Peyer's patch (tissue), 4 donors: ENCODE results near the gene ZBTB18. TPM values are rescaled to one million over a fixed set of nuclear protein-coding genes. Genes with fewer than 3 reads are reported as not detected.
A peak's percentile ranks its signal among the peaks of the same experiment; 100 is the strongest.
"Not testable (repeated sequence)": the region's sequence is repeated elsewhere in the genome, so short reads cannot be mapped to it uniquely, and the experiment has no call there.

Source experiments
- DNase-seq, 3 donors: peaks; one replicate each; pipeline ENCODE4 v3.0.0-alpha.2; 2017 to 2019
- H3K27ac ChIP-seq, 4 donors: fragments of 200-600 bp; sonication (generic); one replicate each; pipeline ENCODE4 v1.5.1; 2016 to 2019
- H3K27me3 ChIP-seq, 2 donors: fragments of 200-600 bp; sonication (generic); one replicate each; pipeline ENCODE4 v1.5.1; 2019
- H3K36me3 ChIP-seq, 3 donors: fragments of 200-600 bp; sonication (generic); one replicate each; pipeline ENCODE4 v1.5.1; 2016 to 2019
- H3K4me1 ChIP-seq, 4 donors: fragments of 200-600 bp; sonication (generic); one replicate each; pipeline ENCODE4 v1.5.1; 2016 to 2019
- H3K4me3 ChIP-seq, 4 donors: fragments of 200-600 bp; sonication (generic); 1 replicate in 3 of 4; 2 replicates in 1 of 4; pipeline ENCODE4 v1.5.1; 2016 to 2019; ENCODE audit warnings: mild to moderate bottlenecking in 1 of 4
- H3K9me3 ChIP-seq, 4 donors: fragments of 200-600 bp; sonication (generic); one replicate each; pipeline ENCODE4 v1.5.1; 2016 to 2019; ENCODE audit warnings: mild to moderate bottlenecking in 1 of 4
- POLR2A ChIP-seq, 2 donors: fragments of 450-650 bp; IDR thresholded peaks; one replicate each; pipeline ENCODE4 v1.5.1; 2017; ENCODE audit warnings: antibody characterized with exemption in 2 of 2, mild to moderate bottlenecking in 2 of 2, moderate library complexity in 2 of 2
- total RNA-seq, 4 donors: library from RNA; depleted of rRNA; stranded (reverse); fragments of >200 nt; gene quantifications; one replicate each; pipeline ENCODE4 v1.1.0, GENCODE V29; 2016
- TF ChIP-seq, protein P1 (sequence below), 6 experiments: fragments of 450-650 bp in 4 of 6; fragments of 200-600 bp in 2 of 6; sonication (generic) in 1 of 6; IDR thresholded peaks; one replicate each; pipeline ENCODE4 v1.5.1; 2017 to 2019; ENCODE audit warnings: antibody characterized with exemption in 6 of 6, mild to moderate bottlenecking in 3 of 6, moderate library complexity in 1 of 6

The ZBTB18 gene
- total RNA-seq, 4 donors from 2014 or later, result 17.3 to 31.4 (median 22.5) TPM

DNA sequence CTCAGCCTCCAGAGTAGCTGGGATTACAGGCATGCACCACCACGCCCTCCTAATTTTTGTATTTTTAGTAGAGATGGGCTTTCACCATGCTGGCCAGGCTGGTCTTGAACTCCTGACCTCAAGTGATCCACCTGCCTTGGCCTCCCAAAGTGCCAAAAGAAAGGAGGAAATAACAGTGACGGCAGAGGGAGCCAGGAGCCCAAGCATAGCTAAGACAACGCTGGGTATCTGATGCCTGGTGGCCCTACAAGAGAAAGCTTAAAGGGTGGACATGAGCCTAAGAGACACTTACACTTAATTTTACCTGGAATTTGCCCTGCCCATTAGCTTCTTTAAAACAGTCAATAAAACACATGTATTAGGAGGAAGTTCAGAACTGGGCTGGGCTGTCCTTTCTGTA is 36.2 kb upstream of the ZBTB18 start:
- H3K9me3 ChIP-seq, H3K27ac ChIP-seq, H3K27me3 ChIP-seq, H3K4me3 ChIP-seq, H3K4me1 ChIP-seq, H3K36me3 ChIP-seq: not testable (repeated sequence)
- peak in 1 of 3 donors; percentile 55 for DNase-seq
- TF ChIP-seq, protein P1, sequence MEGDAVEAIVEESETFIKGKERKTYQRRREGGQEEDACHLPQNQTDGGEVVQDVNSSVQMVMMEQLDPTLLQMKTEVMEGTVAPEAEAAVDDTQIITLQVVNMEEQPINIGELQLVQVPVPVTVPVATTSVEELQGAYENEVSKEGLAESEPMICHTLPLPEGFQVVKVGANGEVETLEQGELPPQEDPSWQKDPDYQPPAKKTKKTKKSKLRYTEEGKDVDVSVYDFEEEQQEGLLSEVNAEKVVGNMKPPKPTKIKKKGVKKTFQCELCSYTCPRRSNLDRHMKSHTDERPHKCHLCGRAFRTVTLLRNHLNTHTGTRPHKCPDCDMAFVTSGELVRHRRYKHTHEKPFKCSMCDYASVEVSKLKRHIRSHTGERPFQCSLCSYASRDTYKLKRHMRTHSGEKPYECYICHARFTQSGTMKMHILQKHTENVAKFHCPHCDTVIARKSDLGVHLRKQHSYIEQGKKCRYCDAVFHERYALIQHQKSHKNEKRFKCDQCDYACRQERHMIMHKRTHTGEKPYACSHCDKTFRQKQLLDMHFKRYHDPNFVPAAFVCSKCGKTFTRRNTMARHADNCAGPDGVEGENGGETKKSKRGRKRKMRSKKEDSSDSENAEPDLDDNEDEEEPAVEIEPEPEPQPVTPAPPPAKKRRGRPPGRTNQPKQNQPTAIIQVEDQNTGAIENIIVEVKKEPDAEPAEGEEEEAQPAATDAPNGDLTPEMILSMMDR (IDR thresholded peaks at IDR 0.05), result peak in 3 of 6 experiments; percentile 49 to 57 (median 54)

DNA sequence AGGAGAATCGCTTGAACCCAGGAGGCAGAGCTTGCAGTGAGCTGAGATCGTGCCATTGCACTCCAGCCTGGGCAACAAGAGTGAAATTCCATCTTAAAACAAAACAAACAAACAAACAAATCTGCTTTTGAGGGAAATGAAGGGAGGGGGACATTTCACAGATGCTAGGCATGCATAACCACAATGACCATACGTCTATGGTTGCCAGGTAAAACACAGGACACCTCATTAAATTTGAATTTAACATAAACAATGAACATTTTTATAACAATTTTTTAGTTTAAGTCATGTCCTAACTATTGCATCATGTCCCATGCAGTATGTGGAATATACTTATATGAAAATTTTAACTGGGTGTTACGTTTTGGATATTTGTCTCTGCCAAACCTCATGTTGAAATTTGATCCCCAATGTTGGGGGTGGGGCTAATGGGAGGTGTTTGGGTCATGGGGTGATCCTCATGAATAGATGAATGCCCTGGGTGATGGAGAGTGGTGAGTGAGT is 31.0 kb upstream of the ZBTB18 start:
- Histone ChIP-seq H3K27ac (no peak overlapping the region), H3K9me3 (no peaks in the 10 kb centered on the region), H3K27me3 (no peaks in the 10 kb centered on the region), H3K4me3 (no peak overlapping the region), H3K4me1 (no peaks in the 10 kb centered on the region), H3K36me3 (no peaks in the 10 kb centered on the region)
- TF ChIP-seq POLR2A (IDR thresholded peaks at IDR 0.05), result no peak
- TF ChIP-seq, protein P1 (IDR thresholded peaks at IDR 0.05), result no peak
- DNase-seq, result no peak

GRCh38 chr1:244021427-244021826 is 29.7 kb upstream of the ZBTB18 start:
- H3K36me3 ChIP-seq, result no peaks in the 10 kb centered on the region
- TF ChIP-seq, protein P1 (IDR thresholded peaks at IDR 0.05), result no peak
- no peak for TF ChIP-seq POLR2A (IDR thresholded peaks at IDR 0.05)
- no peak overlapping the region for H3K4me3 ChIP-seq
- no peaks in the 10 kb centered on the region for H3K9me3 ChIP-seq
- no peaks in the 10 kb centered on the region for H3K27me3 ChIP-seq
- H3K4me1 ChIP-seq, result no peaks in the 10 kb centered on the region
- no peak for DNase-seq
- no peak overlapping the region for H3K27ac ChIP-seq

- Histone ChIP-seq H3K27ac (no peak overlapping the region), H3K36me3 (no peaks in the 10 kb centered on the region), H3K27me3 (no peaks in the 10 kb centered on the region), H3K4me1 (no peaks in the 10 kb centered on the region), H3K9me3 (no peaks in the 10 kb centered on the region), H3K4me3 (no peak overlapping the region)
- DNase-seq, result no peak
- TF ChIP-seq POLR2A (IDR thresholded peaks at IDR 0.05), result no peak
- TF ChIP-seq, protein P1 (IDR thresholded peaks at IDR 0.05), result no peak
Measured at GRCh38 chr1:244022311-244022710, 28.8 kb upstream of the ZBTB18 start.

DNA sequence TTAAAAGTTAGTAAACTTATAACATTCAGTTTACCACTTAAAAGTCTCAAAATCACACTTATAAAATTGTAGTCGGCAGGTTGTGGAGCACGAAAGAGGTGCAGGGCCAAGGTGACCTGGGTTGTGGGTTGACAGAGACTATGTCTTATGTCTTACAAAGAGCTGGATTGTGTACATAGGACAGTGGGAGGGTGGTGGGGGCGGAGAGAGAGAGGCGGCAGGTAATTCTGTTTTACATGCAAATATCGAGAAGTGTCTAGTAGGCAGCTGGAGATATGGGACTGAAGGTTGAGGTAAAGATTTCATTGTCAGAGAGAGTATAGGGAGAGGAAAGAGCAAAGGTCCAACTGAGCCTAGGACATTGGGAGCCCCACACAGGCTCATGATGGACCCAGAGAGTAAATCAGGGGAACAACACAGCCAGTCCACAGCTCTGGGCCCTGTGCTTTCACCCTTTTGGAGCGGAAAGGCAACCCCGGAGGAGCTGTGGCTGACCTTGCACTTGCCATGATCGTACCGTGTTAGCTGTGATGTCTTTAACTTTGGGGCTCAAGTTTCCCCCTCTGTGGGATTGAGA is 28.1 kb upstream of the ZBTB18 start:
- H3K27me3 ChIP-seq, result no peaks in the 10 kb centered on the region
- H3K4me1 ChIP-seq, result no peaks in the 10 kb centered on the region
- no peaks in the 10 kb centered on the region for H3K9me3 ChIP-seq
- H3K4me3 ChIP-seq, result no peak overlapping the region
- no peak for TF ChIP-seq POLR2A (IDR thresholded peaks at IDR 0.05)
- TF ChIP-seq, protein P1 (IDR thresholded peaks at IDR 0.05), result no peak
- no peaks in the 10 kb centered on the region for H3K36me3 ChIP-seq
- no peak for DNase-seq
- no peak overlapping the region for H3K27ac ChIP-seq
